GM15510 (cell line): ENCODE data around the gene RHBDF1.

ENCODE experiments used
- POLR2A ChIP-seq: IDR thresholded peaks from 3 replicates; pipeline ENCODE4 v1.6.1; 2011; ENCODE audit warnings: borderline replicate concordance; ENCODE audit not compliant: insufficient read length; ENCODE audit errors: extremely low read depth

RHBDF1 gene

DNA sequence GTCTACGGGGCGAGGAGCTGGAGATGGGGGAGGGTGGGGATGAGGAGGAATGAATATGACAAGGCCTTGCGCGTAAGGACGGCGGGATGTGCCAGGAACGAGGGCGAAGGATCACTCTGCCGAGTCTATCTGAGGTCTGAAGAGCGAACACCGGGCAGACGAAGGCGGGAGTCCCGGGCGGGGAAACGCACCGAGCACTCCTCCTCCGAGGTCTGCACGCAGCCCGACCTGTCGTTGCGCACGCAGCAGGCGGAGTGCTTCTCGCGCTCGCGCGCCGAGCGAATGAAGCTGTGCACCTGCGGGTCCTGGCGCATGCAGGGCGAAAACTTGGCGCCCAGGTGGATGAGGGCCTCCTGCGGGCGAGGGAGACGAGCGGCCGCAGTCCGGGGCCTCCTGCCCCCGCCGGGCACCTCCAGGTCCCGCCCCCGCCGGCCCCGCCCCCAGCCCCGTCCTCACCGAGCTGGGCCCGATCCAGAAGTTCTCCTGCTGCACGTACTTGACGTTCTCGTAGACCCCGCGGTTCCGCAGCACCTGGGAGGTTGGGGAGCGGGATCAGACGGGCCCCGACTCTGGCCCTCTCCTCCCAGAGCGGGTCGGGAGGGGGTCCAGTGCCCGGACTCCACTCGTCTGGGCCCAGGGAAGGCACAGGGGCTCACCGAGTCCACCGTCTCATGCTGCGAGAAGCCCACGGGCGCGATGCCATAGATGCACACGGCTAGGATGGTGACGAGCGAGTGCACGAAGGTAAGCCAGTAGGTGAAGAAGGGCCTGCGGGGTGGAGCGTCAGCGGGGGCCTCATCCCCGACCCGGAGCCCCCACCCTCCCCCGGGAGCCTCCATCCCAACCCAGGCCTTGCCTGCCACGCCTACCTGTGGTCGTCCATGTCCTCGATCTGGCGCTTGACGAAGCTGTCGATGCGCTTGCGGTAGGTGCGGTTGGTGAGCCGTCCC lies 11.2 kb downstream of the RHBDF1 start:
- TF ChIP-seq POLR2A, result no peak

DNA sequence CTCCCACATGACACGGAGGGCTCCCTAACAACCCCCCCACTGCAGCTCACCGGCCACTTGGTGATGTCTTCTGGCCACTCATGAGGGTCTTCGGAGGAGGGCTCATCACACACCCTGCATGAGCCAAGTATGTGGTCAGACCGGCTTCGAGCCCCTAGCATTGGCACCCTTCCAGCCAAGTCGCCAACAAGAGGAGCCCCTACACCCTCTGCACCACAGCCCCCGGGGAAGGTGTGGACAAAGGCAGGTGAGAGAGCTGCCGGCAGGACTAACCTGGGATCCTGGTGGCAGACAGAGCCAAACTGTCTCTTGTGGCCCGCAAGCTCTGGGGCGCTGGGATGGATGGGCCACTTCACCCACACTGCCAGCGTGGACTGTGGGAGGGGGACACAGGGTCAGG lies 12.3 kb downstream of the RHBDF1 start:
- TF ChIP-seq POLR2A, result no peak

- no peak for TF ChIP-seq POLR2A
These were observed 12.9 kb downstream of the RHBDF1 start for GRCh38 chr16:59440-60059.

GRCh38 chr16:58491-59439 lies 13.7 kb downstream of the RHBDF1 start:
- no peak for TF ChIP-seq POLR2A

DNA sequence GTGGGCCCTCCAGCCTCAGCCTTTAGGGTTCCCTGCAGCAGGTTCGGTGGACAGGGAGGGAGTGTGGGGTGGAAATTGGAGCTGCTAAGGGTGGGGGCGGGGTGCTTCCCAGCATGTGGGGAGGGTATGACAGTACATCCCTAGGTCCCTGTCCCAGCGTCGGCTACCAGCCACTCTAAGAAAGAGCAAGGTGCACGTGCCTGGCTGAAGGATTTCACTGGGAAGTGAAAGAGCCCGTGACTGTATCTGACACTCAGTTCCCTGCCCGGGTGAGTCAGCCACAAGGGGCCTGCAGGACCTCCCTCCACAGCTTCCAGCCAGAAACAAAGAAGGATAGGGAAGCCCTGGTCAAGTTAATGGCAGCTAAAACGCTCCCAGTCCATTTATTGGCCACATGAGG lies 14.7 kb downstream of the RHBDF1 start:
- TF ChIP-seq POLR2A, result no peak

GRCh38 chr16:56231-56927 lies 16.1 kb downstream of the RHBDF1 start:
- TF ChIP-seq POLR2A, result no peak

DNA sequence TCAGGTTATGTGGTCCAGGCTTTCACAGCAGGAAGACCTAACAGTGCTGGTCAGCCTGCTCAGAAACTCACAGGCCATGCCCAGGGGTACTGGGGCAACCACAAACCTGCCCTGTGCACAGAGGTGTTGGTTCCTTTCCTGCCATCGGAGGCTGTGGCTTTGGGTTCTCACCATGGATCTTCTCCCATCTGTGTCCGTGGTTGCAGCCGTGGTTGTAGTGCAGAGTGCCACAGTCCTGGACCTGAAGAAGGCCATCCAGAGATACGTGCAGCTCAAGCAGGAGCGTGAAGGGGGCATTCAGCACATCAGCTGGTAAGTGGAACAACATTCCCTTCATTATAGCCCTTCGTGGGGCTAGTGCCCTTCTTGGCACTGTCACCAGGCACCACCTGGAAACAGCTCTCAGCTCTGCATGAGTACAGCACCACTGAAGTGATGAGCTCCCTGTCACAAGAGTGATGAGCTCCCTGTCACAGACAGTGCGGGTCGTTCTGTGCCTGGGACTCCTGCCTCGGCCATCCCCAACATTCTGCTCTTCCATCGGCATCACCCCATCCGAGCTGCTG lies 16.8 kb downstream of the RHBDF1 start:
- no peak for TF ChIP-seq POLR2A

GRCh38 chr16:54237-54581 lies 18.2 kb downstream of the RHBDF1 start:
- TF ChIP-seq POLR2A, result no peak

DNA sequence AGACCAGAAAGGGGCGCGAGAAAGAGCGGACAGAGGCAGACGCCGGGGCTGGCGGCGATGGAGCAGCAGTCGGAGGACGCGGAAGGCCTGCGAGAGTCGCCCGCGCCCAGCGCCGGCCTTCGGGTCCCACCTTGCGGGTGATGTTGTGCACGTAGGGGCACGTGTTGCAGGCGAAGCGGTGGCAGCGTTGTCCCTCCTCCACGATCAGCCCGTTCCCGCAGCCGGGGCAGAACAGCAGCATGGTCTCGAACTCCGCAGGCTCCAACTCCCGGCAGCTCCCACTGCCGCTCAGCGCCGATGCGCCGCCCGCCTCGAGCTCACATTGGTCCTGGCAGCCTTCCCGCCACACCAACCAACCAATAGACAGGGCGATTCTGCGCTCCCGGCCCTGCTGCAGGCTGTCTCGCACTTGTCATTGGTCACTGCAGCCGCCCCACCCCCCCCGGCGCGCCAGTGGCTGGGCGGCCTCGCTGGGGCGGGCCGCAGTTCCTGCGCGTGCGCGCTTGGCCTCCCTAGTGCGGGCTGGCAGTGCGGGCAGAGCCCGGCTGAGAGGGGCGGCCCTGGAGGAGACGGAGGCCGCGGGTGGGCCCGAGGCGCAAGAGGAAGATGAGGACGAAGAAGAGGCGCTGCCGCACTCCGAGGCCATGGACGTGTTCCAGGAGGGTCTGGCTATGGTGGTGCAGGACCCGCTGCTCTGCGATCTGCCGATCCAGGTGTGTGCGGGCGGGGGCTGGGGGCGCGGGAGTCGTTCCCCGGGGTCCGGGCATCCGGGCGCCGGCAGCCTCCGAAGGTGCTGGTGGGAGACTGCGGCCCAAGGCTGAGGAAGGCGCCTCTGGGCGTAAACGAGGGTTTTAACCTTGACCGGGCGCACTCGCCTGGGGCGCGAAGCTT lies 18.8 kb downstream of the RHBDF1 start, which contains the start of the genes POLR3K and SNRNP25:
POLR3K (minus strand) TSS at position 263 of the 891 bp plus-strand sequence; CDS start at position 241, 22 bp downstream.
SNRNP25 (plus strand) TSS at position 483 of the 891 bp plus-strand sequence; CDS start at position 672, 189 bp downstream.
- peak; percentile 95 for TF ChIP-seq POLR2A

DNA sequence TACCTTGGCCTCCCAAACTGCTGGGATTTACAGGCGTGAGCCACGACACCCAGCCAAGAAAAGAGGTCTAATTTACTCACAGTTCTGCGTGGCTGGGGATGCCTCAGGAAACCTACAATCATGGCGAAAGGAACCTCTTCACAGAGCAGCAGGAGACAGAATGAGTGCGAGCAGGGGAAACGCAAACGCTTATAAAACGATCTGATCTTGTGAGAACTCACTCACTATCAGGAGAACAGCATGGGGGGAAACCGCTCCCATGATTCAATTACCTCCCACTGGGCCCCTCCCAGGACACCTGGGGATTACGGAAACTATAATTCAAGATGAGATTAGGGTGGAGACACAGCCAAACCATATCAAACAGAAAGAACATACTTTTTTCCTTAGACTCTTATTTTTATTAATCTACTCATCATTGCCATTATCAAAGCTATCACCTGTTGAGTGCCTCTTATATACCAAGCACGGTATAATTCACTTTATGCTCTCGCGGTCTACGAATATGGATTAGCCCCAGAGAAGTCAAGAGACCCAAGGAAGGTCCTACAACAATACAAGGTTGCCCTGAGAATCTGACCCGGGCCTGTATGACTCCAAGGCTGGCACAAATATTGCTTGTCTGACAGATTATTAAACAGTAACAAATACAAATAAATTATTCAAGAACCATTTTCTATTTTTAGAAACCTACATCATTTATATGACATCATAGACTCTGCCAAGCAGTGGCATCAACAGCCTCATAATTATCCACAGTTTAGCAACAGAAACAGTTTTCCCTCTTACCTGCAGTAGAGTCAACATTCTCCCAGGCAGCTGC lies 21.5 kb downstream of the RHBDF1 start:
- no peak for TF ChIP-seq POLR2A

DNA sequence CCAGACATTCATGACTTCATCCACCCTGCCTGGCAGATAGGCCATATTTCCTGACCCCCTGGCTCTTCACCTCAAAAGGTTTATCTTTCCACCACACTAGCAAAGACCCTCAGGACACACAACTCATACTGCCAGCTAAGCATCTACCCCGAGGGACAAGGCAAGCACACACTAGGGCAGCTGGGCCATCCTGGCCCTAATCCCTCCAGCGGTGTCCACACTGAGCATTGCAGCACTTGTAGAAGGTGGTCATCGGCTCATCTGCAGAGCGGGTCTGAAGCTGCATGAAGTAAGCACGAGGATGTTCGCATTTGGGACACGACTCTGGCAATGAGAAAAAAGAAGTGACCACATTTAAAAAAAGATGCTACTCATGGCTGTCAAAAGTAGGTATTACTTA lies 25.2 kb downstream of the RHBDF1 start:
- no peak for TF ChIP-seq POLR2A

GRCh38 chr16:45454-45853 lies 27.0 kb downstream of the RHBDF1 start:
- TF ChIP-seq POLR2A, result no peak
